IMR-90 (cell line): ENCODE data around the gene ZNF407. TPM values are rescaled to one million over a fixed set of nuclear protein-coding genes. Genes with fewer than 3 reads are reported as not detected.

Source experiments
- ATAC-seq: fragments of 200-7000 bp; cut with Tn5 transposase; 2 replicates; pipeline ENCODE4 v1.9.1; 2020; ENCODE audit warnings: low read depth, mild to moderate bottlenecking, moderate library complexity
- BruUV-seq: library from RNA; stranded (reverse); fragments of 400-500 nt; replicated peaks from 2 replicates; lab custom pipeline; 2021; lab: Mats Ljungman, UMichigan
- CTCF ChIA-PET: fragments of 300-600 bp; formaldehyde crosslinking; extraction: SDS; loops from one replicate; lab custom pipeline; 2021; ENCODE audit warnings: antibody characterized with exemption; lab: Yijun Ruan, JAX
- POLR2A ChIA-PET: fragments of 300-600 bp; sonication (Branson Sonifier 250); formaldehyde crosslinking; loops from one replicate; lab custom pipeline; 2022; ENCODE audit warnings: antibody characterized with exemption; ENCODE audit not compliant: unreplicated experiment; lab: Charles Lee
- DNase-seq: peaks from one replicate; pipeline ENCODE4 v3.0.0; 2013
- H2AFZ ChIP-seq: replicated peaks from 2 replicates; pipeline ENCODE3; 2013; ENCODE audit warnings: low read length, mild to moderate bottlenecking; ENCODE audit not compliant: poor library complexity
- H2AK5ac ChIP-seq: 2 replicates; pipeline ENCODE4 v1.6.1; 2013; ENCODE audit warnings: low read depth, low read length, inconsistent platforms
- H2AK9ac ChIP-seq: replicated peaks from 2 replicates; pipeline ENCODE3; 2013; ENCODE audit warnings: mild to moderate bottlenecking, low read depth, low read length, moderate library complexity; ENCODE audit not compliant: poor library complexity
- H2BK120ac ChIP-seq: 2 replicates; pipeline ENCODE4 v1.6.1; 2013; ENCODE audit warnings: low read depth, low read length, inconsistent platforms
- H2BK15ac ChIP-seq: 3 replicates; pipeline ENCODE4 v1.6.1; 2013; ENCODE audit warnings: low read depth, low read length, inconsistent platforms
- H2BK20ac ChIP-seq: 2 replicates; pipeline ENCODE4 v1.6.1; 2013; ENCODE audit warnings: low read depth, mild to moderate bottlenecking, inconsistent platforms, low read length, moderate library complexity
- H2BK5ac ChIP-seq: 2 replicates; pipeline ENCODE4 v1.6.1; 2013; ENCODE audit warnings: mild to moderate bottlenecking, low read depth, low read length, inconsistent platforms; ENCODE audit not compliant: poor library complexity, severe bottlenecking
- H3K14ac ChIP-seq: replicated peaks from 2 replicates; pipeline ENCODE4 v1.6.1; 2013; ENCODE audit warnings: low read depth, low read length, inconsistent platforms
- H3K18ac ChIP-seq: 2 replicates; pipeline ENCODE4 v1.6.1; 2013; ENCODE audit warnings: low read depth, low read length, control low read depth
- H3K23ac ChIP-seq: 2 replicates; pipeline ENCODE4 v1.6.1; 2013; ENCODE audit warnings: low read depth, low read length, inconsistent platforms
- H3K27ac ChIP-seq: 2 replicates; pipeline ENCODE4 v1.5.1; 2013; ENCODE audit warnings: mild to moderate bottlenecking, control low read depth, low read length; ENCODE audit not compliant: insufficient read depth
- H3K27me3 ChIP-seq: 2 replicates; pipeline ENCODE4 v1.6.1; 2013; ENCODE audit warnings: low read length; ENCODE audit not compliant: control insufficient read depth, insufficient read depth
- H3K36me3 ChIP-seq: 2 replicates; pipeline ENCODE4 v1.6.1; 2013; ENCODE audit warnings: low read length, mixed read lengths; ENCODE audit not compliant: control insufficient read depth, insufficient read depth
- H3K4ac ChIP-seq: 2 replicates; pipeline ENCODE4 v1.6.1; 2013; ENCODE audit warnings: low read depth, low read length, inconsistent platforms
- H3K4me1 ChIP-seq: 2 replicates; pipeline ENCODE4 v1.6.1; 2013; ENCODE audit warnings: low read length, mixed read lengths; ENCODE audit not compliant: control insufficient read depth, insufficient read depth
- H3K4me2 ChIP-seq: 2 replicates; pipeline ENCODE4 v1.6.1; 2013; ENCODE audit warnings: low read depth, mild to moderate bottlenecking, control low read depth, low read length, moderate library complexity
- H3K4me3 ChIP-seq: 2 replicates; pipeline ENCODE4 v1.5.1; 2013; ENCODE audit warnings: low read depth, mild to moderate bottlenecking, control low read depth, low read length, moderate library complexity; ENCODE audit not compliant: insufficient read depth
- H3K56ac ChIP-seq: 2 replicates; pipeline ENCODE4 v1.6.1; 2013; ENCODE audit warnings: low read length, inconsistent platforms; ENCODE audit not compliant: insufficient read depth; ENCODE audit errors: extremely low read depth
- H3K79me1 ChIP-seq, 2 experiments: 2 replicates each; pipeline ENCODE4 v1.6.1; 2013; ENCODE audit warnings: low read length in 2 of 2, inconsistent platforms in 1 of 2, low read depth in 1 of 2
- H3K9ac ChIP-seq: 2 replicates; pipeline ENCODE4 v1.6.1; 2013; ENCODE audit warnings: low read depth, low read length, control low read depth
- H3K9me1 ChIP-seq: 2 replicates; pipeline ENCODE4 v1.6.1; 2013; ENCODE audit warnings: low read length, inconsistent platforms; ENCODE audit not compliant: insufficient read depth
- H3K9me3 ChIP-seq: 2 replicates; pipeline ENCODE4 v1.6.1; 2013; ENCODE audit warnings: low read length; ENCODE audit not compliant: control insufficient read depth, insufficient read depth
- H4K20me1 ChIP-seq: 2 replicates; pipeline ENCODE4 v1.6.1; 2013; ENCODE audit warnings: low read length, inconsistent platforms; ENCODE audit not compliant: insufficient read depth
- H4K5ac ChIP-seq: 2 replicates; pipeline ENCODE4 v1.6.1; 2013; ENCODE audit warnings: mild to moderate bottlenecking, low read depth, low read length, control low read depth
- H4K8ac ChIP-seq, 2 experiments: 2 replicates each; pipeline ENCODE4 v1.6.1; 2013; ENCODE audit warnings: low read depth in 2 of 2, low read length in 2 of 2, control low read depth in 1 of 2, inconsistent platforms in 1 of 2
- H4K91ac ChIP-seq: 2 replicates; pipeline ENCODE4 v1.6.1; 2013; ENCODE audit warnings: low read depth, low read length, inconsistent platforms; ENCODE audit not compliant: insufficient read depth
- BHLHE40 ChIP-seq: fragments of 150-350 bp; IDR thresholded peaks from 2 replicates; pipeline ENCODE4 v1.6.1; 2016; ENCODE audit warnings: mild to moderate bottlenecking, low read depth, low read length
- CEBPB ChIP-seq: IDR thresholded peaks from 2 replicates; pipeline ENCODE4 v1.6.1; 2012; ENCODE audit warnings: low read depth, low read length, improper control_type of control experiment
- CHD1 ChIP-seq: IDR thresholded peaks from 2 replicates; pipeline ENCODE4 v1.6.1; 2012; ENCODE audit warnings: low read depth, low read length, improper control_type of control experiment
- CTCF ChIP-seq: conservative IDR thresholded peaks from 2 replicates; pipeline ENCODE4 v1.5.1; 2012; ENCODE audit warnings: mild to moderate bottlenecking, low read depth, low read length, improper control_type of control experiment
- ELK1 ChIP-seq: fragments of 150-350 bp; IDR thresholded peaks from 2 replicates; pipeline ENCODE4 v1.6.1; 2016; ENCODE audit warnings: low read depth, mild to moderate bottlenecking, low read length, moderate library complexity, borderline replicate concordance
- FOS ChIP-seq: fragments of 150-350 bp; IDR thresholded peaks from 2 replicates; pipeline ENCODE4 v1.6.1; 2016; ENCODE audit warnings: low read depth, low read length
- MAFK ChIP-seq: IDR thresholded peaks from 2 replicates; pipeline ENCODE4 v1.6.1; 2012; ENCODE audit warnings: low read depth, low read length, improper control_type of control experiment
- MAZ ChIP-seq: IDR thresholded peaks from 2 replicates; pipeline ENCODE4 v1.6.1; 2012; ENCODE audit warnings: low read depth, mild to moderate bottlenecking, low read length, improper control_type of control experiment, moderate library complexity, borderline replicate concordance
- MXI1 ChIP-seq: IDR thresholded peaks from 2 replicates; pipeline ENCODE4 v1.6.1; 2012; ENCODE audit warnings: low read depth, mild to moderate bottlenecking, low read length, moderate library complexity, borderline replicate concordance
- NFE2L2 ChIP-seq: fragments of 150-350 bp; IDR thresholded peaks from 2 replicates; pipeline ENCODE4 v1.6.1; 2016; ENCODE audit warnings: low read depth, mild to moderate bottlenecking, low read length
- POLR2A ChIP-seq: IDR thresholded peaks from 2 replicates; pipeline ENCODE4 v1.6.1; 2012; ENCODE audit warnings: mild to moderate bottlenecking, low read depth, low read length
- RAD21 ChIP-seq: IDR thresholded peaks from 2 replicates; pipeline ENCODE4 v1.6.1; 2012; ENCODE audit warnings: low read length, improper control_type of control experiment
- RCOR1 ChIP-seq: IDR thresholded peaks from 2 replicates; pipeline ENCODE4 v1.6.1; 2012; ENCODE audit warnings: mild to moderate bottlenecking, low read length, improper control_type of control experiment; ENCODE audit not compliant: insufficient replicate concordance
- RFX5 ChIP-seq: IDR thresholded peaks from 2 replicates; pipeline ENCODE4 v1.8.0; 2012; ENCODE audit warnings: low read depth, mild to moderate bottlenecking, low read length, moderate library complexity
- SMC3 ChIP-seq: fragments of 150-350 bp; IDR thresholded peaks from 2 replicates; pipeline ENCODE4 v1.6.1; 2016; ENCODE audit warnings: low read depth, mild to moderate bottlenecking, antibody characterized with exemption, low read length, moderate library complexity
- USF2 ChIP-seq: fragments of 150-350 bp; IDR thresholded peaks from 2 replicates; pipeline ENCODE4 v1.6.1; 2017; ENCODE audit warnings: mild to moderate bottlenecking, antibody characterized with exemption, low read length, low read depth
- WGBS, 2 experiments: methylation state at CpG; one replicate each; pipeline versions ENCODE4 v1.1.5 to v1.1.7; 2013; ENCODE audit warnings: missing lambda C conversion rate in 2 of 2; ENCODE audit not compliant: insufficient read length in 1 of 2; ENCODE audit errors: extremely low coverage in 2 of 2; 5-methylcytosine and 5-hydroxymethylcytosine counted together
- dilution Hi-C: fragments of 300-500 bp; cut with HindIII; formaldehyde crosslinking; loops from one replicate; pipeline ENCODE4 v1.14.3; 2018; ENCODE audit warnings: low sequenced_read_pairs; ENCODE audit not compliant: unreplicated experiment
- in situ Hi-C: fragments of 300-500 bp; cut with MboI; formaldehyde crosslinking; loops from 3 replicates; pipeline ENCODE4 v1.14.3; 2019; ENCODE audit warnings: low sequenced_read_pairs, inconsistent platforms, mixed read lengths
- intact Hi-C: fragments of 100-400 bp; cut with micrococcal nuclease; formaldehyde crosslinking; loops from 2 replicates; pipeline ENCODE4 v1.10.0; 2022
- polyA plus RNA-seq, 3 experiments: library from polyadenylated mRNA; depleted of rRNA; stranded (reverse); fragments of >200 nt; gene quantifications; 2 replicates each; pipeline ENCODE4 v1.2.3, GENCODE V29; 2012; ENCODE audit warnings: low replicate concordance in 1 of 3
- total RNA-seq: library from RNA; depleted of rRNA; stranded (reverse); fragments of >200 nt; gene quantifications from 2 replicates; pipeline ENCODE4 v1.2.3, GENCODE V29; 2012

The ZNF407 gene
- total and polyA plus RNA-seq, 2 of the 4 experiments (the other 2 are of a cell fraction): 3.1 to 20.1 TPM

GRCh38 chr18:74880706-74881278 lies 283.1 kb downstream of the ZNF407 start:
- Histone ChIP-seq H2BK120ac (no peak overlapping the region), H3K79me1 (no peaks in the 10 kb centered on the region), H3K4me2 (no peak overlapping the region), H2AK9ac (no peak overlapping the region), H3K9ac (no peak overlapping the region), H4K8ac (no peak overlapping the region), H3K27ac (no peak overlapping the region), H4K5ac (no peak overlapping the region), H3K23ac (no peak overlapping the region), H3K4me1 (no peaks in the 10 kb centered on the region), H3K4me3 (no peak overlapping the region), H2BK15ac (no peak overlapping the region), H2AFZ (no peak overlapping the region), H3K18ac (no peak overlapping the region), H3K36me3 (peaks cover 8% of the 10 kb centered on the region), H2BK5ac (no peak overlapping the region), H3K4ac (no peak overlapping the region), H4K91ac (no peak overlapping the region), H4K20me1 (no peaks in the 10 kb centered on the region), H3K9me3 (no peaks in the 10 kb centered on the region), H3K56ac (no peak overlapping the region), H3K27me3 (no peaks in the 10 kb centered on the region), H2AK5ac (no peak overlapping the region), H3K9me1 (no peaks in the 10 kb centered on the region), H2BK20ac (no peak overlapping the region), H3K14ac (no peak overlapping the region)
- intact Hi-C loops: no loop called here
- DNase-seq: no peak
- TF ChIP-seq CHD1: no peak
- no peak for TF ChIP-seq CTCF
- TF ChIP-seq NFE2L2: no peak
- no peak for TF ChIP-seq MAFK
- no peak for TF ChIP-seq MXI1
- TF ChIP-seq RFX5: no peak
- TF ChIP-seq ELK1: no peak
- TF ChIP-seq FOS: no peak
- TF ChIP-seq MAZ: no peak
- no peak for TF ChIP-seq BHLHE40
- no peak for TF ChIP-seq RCOR1
- TF ChIP-seq USF2: no peak
- TF ChIP-seq CEBPB: no peak
- TF ChIP-seq RAD21: no peak
- TF ChIP-seq SMC3: no peak
- TF ChIP-seq POLR2A: no peak
- no peak for ATAC-seq
- ChIA-PET CTCF (no interaction called here), POLR2A (no interaction called here)
- no CpG with 5 or more reads among the region's 12 CpGs for WGBS, 2 experiments
- BruUV-seq: no TSS peak
- in situ Hi-C loops: no loop called here
- dilution Hi-C loops: no loop called here
